Ureter (tissue), 1 donor: ENCODE results near the gene GNA12. TPM values are rescaled to one million over a fixed set of nuclear protein-coding genes. Genes with fewer than 3 reads are reported as not detected.

ENCODE experiments used
- DNase-seq: peaks from one replicate; pipeline ENCODE4 v3.0.0-alpha.2; 2020; ENCODE audit warnings: low spot score
- total RNA-seq: library from RNA; stranded (reverse); gene quantifications from one replicate; pipeline ENCODE4 v1.2.4, GENCODE V29; 2023
- donor health status: DM: yes; HTN: yes; CAD: no.

Gene GNA12
- total RNA-seq, 1 donor from 2014 or later = 41.8 TPM

DNA sequence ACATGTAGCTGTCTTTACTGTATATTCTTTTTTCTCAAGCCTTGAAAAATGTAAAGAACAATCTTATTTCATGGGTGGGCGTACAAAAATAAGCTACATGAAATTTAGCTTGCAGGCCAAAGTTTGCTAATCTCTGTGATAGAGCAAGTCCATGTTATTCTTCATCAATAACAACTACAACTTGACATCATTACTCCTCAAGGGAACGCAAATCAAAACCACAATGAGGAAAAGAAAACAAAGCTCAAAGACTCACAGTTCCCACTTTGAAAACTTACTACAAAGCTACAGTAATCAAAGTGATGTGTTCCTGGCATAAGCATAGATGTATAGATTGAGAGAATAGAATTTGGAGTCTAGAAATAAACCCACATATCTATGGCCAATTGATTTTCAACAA lies 62.5 kb downstream of the GNA12 start:
- no peak for DNase-seq

DNA sequence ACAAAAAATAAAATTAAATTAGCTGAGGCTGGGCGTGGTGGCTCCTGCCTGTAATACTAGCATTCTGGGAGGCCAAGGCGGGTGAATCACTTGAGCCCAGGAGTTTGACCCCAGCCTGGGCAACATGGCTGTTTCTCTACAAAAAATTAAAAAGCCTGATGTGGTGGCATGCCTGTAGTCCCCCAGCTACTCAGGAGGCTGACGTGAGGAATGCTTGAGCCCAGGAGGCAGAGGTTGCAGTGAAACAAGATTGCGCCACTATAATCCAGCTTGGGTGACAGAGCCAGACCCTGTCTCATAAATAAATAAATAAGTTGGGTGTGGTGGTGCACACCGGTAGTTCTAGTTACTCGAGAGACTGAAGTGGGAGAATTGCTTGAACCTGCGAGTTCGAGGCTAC lies 65.1 kb downstream of the GNA12 start:
- no peak for DNase-seq

GRCh38 chr7:2777898-2778535 lies 66.1 kb downstream of the GNA12 start:
- no peak for DNase-seq

DNA sequence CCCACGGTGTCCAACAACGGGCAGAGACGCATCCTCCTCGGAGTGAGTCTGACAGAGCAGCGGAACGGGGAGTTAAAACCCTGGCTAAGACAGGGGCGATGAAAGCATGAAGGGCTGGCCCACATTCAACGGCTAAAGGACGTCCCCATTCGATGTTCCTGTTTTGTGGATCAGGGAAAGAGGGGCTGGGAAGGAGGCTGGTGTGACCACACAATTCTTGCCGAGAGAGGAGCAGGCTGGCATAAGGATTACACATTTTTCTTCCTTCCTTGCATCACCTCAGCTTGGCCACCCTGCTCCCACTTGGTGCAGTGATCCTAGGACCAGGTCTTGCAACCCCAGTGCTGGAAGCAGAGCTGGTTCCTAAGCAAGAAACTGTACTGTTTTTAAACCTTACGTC lies 67.7 kb downstream of the GNA12 start:
- no peak for DNase-seq

- no peak for DNase-seq
These were observed 68.3 kb downstream of the GNA12 start for GRCh38 chr7:2775785-2776184.

GRCh38 chr7:2775376-2775775 lies 68.7 kb downstream of the GNA12 start:
- no peak for DNase-seq

DNA sequence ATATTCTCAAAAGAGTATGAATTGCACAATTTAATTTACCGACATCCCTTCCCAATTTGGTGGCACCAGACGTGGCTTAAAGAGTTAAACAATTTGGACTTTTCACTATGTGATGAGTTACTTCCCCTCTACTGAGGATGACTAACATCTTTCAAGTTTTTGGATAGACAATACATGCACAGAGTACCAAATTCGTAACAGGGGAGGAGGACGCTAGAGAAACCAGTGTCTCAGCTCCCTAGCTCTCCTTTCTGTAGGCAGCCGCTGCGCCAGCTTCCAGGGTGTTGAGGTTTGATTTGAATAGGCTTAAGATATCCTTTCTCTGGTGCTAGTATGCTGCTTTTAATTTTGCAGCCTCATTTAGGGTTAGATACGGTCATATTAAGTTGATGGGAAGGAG lies 69.2 kb downstream of the GNA12 start:
- no peak for DNase-seq

DNA sequence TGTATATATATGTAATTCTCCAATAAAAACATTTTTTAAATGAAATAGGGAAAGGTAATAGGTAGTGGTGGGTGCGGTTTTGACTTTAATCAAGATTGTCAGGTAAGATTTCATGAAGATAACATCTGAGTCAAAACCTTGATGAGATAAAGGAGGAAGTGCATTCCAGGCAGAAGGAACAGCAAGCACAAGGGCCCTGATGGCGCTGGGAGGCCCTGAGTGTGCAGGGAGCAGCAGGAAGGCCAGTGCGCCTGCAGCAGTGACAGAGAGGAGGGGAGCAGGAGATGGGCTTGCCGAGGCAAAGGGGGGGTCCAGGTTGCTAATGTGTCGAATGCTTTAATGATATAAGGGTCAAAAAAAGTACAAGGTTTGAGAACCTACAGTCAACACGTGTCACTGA lies 69.8 kb downstream of the GNA12 start:
- DNase-seq = no peak

GRCh38 chr7:2773608-2774007 lies 70.5 kb downstream of the GNA12 start:
- no peak for DNase-seq

DNA sequence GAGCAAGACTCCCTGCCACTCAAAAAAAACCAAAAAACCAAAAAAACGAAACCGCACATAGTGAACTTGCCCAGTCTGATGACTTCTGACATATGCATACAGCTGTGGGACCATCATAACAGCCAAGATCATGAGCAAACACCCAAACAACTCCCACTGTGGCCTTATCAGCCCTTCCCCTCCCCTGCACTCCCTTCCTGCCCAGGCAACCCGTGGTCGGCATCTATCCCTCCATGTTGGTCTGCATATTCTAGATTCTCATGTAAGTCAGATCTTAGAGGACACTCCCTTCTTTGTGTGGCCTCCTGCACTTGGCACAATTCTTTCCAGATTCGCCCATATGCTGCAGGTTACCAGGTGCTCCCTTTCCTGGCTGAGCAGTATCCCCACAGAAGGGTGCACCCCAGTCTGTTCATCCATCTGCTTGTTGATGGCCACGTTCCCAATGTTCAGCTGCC lies 72.8 kb downstream of the GNA12 start:
- no peak for DNase-seq

DNA sequence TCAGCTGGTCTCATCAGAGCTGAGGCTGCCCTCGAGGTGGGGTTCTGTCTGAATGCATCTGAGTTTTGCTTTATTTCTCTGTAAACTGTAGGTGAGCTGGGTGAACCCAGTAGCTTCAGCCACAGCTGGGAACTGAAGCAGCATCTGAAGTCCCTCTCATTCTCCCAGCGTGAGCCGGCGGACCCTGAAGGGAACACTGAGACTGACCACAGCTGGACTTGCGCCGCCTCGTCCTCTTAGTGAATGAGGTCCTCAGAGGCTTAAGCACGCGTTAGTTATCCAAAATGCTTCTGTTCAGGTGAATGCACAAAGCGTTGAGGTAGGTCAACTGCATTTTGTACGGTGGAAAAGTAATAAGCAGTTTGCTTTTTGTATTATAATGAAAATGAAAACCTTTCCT lies 79.5 kb downstream of the GNA12 start:
- no peak for DNase-seq

- DNase-seq = no peak
These were observed 80.5 kb downstream of the GNA12 start for GRCh38 chr7:2763597-2763996.

- DNase-seq = no peak
These were observed 82.2 kb downstream of the GNA12 start for GRCh38 chr7:2761801-2762497.

DNA sequence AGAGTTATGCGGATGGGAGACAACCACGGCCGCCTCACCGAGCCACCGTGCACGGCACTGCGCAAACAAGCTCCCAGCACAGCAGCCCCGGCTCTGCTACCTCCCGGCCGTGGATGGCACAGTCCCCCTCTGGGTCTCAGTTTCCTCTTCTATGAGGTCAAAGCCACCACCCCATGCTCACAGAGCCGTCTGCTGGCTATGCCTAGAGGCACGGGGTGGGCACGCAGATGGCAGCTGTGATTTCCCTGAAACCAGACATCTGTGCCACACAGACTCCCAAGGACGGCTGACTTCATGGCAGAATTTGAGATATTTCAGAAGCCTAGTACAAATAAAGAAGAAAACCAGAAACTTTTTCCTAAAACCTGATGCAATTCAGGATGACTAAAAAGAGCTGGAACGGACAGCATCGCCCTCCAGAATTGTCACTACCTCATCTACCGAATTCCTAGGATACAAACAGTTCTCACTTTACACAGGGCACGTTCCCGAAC lies 82.9 kb downstream of the GNA12 start:
- no peak for DNase-seq

- DNase-seq = no peak
These were observed 83.8 kb downstream of the GNA12 start for GRCh38 chr7:2760098-2760889.

DNA sequence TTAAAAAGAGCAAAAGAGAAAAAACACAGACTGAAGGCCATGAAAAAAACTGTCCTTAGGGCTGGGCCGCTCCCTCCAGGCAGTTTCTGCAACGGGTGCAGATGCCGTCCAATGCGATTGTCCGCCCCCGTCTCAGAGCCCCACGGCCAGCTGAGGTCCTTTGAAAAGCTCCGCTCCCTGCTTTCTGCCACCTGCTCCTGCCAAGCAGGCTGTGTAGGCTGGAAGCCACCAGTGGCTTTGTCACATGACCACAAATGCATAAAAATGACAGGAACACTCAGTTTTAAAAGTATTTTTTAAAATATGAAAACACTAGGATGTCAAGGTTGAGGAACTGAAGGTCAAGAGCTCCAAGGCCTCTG lies 84.4 kb downstream of the GNA12 start:
- no peak for DNase-seq

DNA sequence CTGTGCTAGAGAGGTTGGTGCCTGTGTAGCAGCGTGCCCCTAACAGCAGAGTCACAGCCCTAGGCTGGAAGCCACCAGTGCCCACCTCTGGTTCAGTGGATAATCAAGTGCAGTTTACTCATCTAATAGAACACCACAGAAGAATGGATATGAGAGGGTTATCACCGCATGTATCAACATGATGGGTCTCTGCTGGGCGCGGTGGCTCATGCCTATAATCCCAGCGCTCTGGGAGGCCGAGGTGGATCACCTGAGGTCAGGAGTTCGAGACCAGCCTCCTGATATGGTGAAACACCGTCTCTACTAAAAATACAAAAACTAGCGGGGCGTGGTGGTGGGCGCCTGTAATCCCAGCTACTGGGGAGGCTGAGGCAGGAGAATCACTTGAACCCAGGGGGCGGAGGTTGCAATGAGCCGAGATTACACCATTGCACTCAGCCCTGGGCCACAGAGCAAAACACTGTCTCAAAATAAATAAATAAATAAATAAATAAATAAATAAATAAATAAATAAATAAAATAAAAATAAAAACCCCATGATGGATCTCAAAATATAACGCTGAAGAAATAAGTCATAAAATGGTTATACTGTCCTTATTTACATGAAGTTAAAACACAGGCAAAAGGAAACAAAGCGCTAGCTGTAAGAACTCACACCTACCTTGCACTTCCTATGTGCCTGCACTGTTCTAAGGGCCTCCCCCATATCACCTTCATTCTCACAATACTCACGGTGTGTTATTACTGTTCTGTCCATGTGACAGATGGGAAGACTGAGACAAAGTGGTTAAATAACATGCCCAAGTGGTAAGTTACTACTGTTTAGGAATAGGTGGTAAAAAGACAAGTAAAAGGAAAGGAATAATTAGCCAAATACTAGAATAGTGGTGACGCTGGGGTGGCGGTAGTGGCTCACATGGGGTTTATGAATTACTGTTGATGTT lies 85.2 kb downstream of the GNA12 start:
- DNase-seq = no peak

DNA sequence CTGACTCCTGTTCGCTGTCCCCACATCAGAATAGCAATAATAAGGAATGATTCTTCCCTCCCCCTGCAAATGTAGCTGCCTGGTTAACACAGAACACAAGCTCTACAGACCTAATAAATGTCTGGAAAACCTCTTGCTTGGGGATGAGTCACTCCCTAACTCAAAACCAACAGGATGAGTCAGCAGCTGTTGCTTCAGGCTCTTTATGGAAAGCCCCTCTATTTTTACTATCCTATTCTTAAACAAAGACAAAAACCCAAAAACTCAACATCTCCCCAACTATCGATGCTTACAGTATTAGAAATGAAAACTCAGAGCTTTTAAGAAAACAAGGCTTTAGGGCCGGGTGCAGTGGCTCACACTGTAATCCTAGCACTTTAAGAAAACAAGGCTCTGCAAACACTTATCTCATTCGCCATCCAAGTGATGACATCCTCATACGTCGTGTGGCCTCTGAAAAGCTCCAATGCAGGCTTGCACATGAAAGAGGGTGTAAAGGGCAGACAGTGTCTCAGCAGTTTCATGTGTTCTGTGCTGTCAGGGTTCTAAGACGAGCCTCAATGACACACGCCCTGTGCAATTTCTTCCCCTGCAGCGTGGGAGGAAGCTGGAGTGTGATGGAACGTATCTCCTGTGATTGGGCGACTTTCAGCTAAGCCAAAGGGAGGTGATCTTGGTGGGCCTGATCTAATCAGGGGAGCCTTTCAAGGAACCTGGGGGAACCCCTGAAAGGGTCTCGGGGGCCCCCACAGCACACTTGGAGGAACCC lies 86.0 kb downstream of the GNA12 start:
- peak; percentile 61 for DNase-seq

- DNase-seq = peak; percentile 69
These were observed 86.7 kb downstream of the GNA12 start for GRCh38 chr7:2757361-2757903.

DNA sequence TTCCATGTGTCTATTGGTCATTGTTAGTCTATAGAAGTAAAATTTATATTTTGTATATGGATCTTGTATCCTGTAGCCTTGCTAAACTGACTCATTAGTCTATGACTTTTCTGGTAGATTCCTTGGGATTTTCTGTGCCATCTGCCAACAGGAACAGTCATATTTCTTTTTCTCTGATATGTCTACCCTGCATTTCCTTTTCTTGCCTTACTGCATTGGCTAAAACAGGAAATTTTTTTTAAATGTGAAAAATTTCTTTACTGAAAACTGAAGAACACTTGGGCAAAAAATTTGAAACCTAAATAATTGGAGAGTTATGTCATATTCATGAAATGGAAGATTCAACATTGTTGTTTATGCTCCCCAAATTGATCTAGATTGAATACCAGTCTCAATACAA lies 88.6 kb downstream of the GNA12 start:
- DNase-seq = no peak

DNA sequence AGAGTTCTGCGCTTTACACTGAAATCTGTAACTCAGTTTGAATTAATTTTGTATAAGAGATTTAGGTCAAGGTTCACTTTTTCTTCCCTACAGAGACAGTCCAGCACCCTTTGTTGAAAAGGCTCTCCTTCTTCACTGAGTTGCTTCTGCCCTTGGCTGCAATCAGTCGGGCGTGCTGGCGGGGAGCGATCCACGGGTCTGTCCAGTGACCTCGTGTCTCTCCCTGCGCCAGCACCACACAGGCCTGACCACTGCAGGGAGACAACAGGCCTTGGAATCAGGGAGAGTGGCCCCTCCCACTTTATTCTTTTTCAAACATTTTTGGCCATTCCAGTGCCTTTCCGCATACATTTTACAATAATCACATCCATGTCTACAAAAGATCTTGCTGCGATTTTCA lies 89.2 kb downstream of the GNA12 start:
- no peak for DNase-seq
